GM23248 (cell line): ENCODE measurements around the gene SEC14L5. TPM values are rescaled to one million over a fixed set of nuclear protein-coding genes. Genes with fewer than 3 reads are reported as not detected.

ENCODE experiments used
- DNase-seq: peaks from one replicate; pipeline ENCODE4 v3.0.0-alpha.2; 2015
- H2AFZ ChIP-seq: fragments of 200-600 bp; sonication (generic); 2 replicates; pipeline ENCODE4 v1.6.1; 2016; ENCODE audit warnings: antibody characterized with exemption
- H3F3A ChIP-seq: fragments of 200-600 bp; sonication (generic); 2 replicates; pipeline ENCODE4 v1.6.1; 2016; ENCODE audit warnings: mild to moderate bottlenecking, antibody characterized with exemption, mixed run types; ENCODE audit not compliant: insufficient read depth
- H3K27ac ChIP-seq: fragments of 200-600 bp; sonication (generic); 2 replicates; pipeline ENCODE4 v1.5.1; 2016; ENCODE audit warnings: mild to moderate bottlenecking
- H3K27me3 ChIP-seq: fragments of 200-600 bp; sonication (generic); replicated peaks from 2 replicates; pipeline ENCODE4 v1.6.1; 2016; ENCODE audit warnings: mild to moderate bottlenecking; ENCODE audit not compliant: insufficient read depth
- H3K36me3 ChIP-seq: fragments of 200-600 bp; sonication (generic); 2 replicates; pipeline ENCODE4 v1.6.1; 2016; ENCODE audit warnings: low read depth, mild to moderate bottlenecking
- H3K4me1 ChIP-seq: fragments of 200-600 bp; sonication (generic); 2 replicates; pipeline ENCODE4 v1.6.1; 2016; ENCODE audit warnings: mild to moderate bottlenecking; ENCODE audit not compliant: insufficient read depth
- H3K4me2 ChIP-seq: fragments of 200-600 bp; sonication (generic); one replicate; pipeline ENCODE4 v1.6.1; 2016; ENCODE audit warnings: mild to moderate bottlenecking; ENCODE audit not compliant: unreplicated experiment
- H3K4me3 ChIP-seq: fragments of 200-600 bp; sonication (generic); 2 replicates; pipeline ENCODE4 v1.5.1; 2016; ENCODE audit warnings: mild to moderate bottlenecking
- H3K79me2 ChIP-seq: fragments of 200-600 bp; sonication (generic); 2 replicates; pipeline ENCODE4 v1.6.1; 2016; ENCODE audit warnings: mild to moderate bottlenecking; ENCODE audit not compliant: insufficient read depth
- H3K9ac ChIP-seq: fragments of 200-600 bp; sonication (generic); 2 replicates; pipeline ENCODE4 v1.6.1; 2016; ENCODE audit warnings: mild to moderate bottlenecking
- H3K9me2 ChIP-seq: fragments of 200-600 bp; sonication (generic); 2 replicates; pipeline ENCODE4 v1.6.1; 2016; ENCODE audit warnings: mixed run types, mild to moderate bottlenecking, moderate library complexity; ENCODE audit not compliant: insufficient read depth
- H3K9me3 ChIP-seq: fragments of 200-600 bp; sonication (generic); one replicate; pipeline ENCODE4 v1.6.1; 2017; ENCODE audit warnings: low read depth
- H4K20me1 ChIP-seq: fragments of 200-600 bp; sonication (generic); 2 replicates; pipeline ENCODE4 v1.6.0; 2016; ENCODE audit not compliant: insufficient read depth
- EZH2 ChIP-seq: fragments of 200-600 bp; sonication (generic); IDR thresholded peaks from 2 replicates; pipeline ENCODE4 v1.6.1; 2018; ENCODE audit warnings: antibody characterized with exemption, mild to moderate bottlenecking; ENCODE audit not compliant: insufficient read depth, poor library complexity, severe bottlenecking
- EZH2phosphoT487 ChIP-seq: fragments of 200-600 bp; sonication (generic); IDR thresholded peaks from 2 replicates; pipeline ENCODE4 v1.6.1; 2018; ENCODE audit warnings: antibody characterized with exemption, moderate library complexity, mild to moderate bottlenecking, low read depth; ENCODE audit not compliant: insufficient read depth
- WGBS, 2 experiments: methylation state at CpG; one replicate each; pipeline ENCODE4 v1.1.6; 2015 to 2017; ENCODE audit warnings: low lambda C conversion rate in 2 of 2, low coverage in 1 of 2; ENCODE audit errors: missing lambda C conversion rate in 2 of 2; 5-methylcytosine and 5-hydroxymethylcytosine counted together
- in situ Hi-C: fragments of 300-500 bp; cut with MboI; formaldehyde crosslinking; loops from 2 replicates; pipeline ENCODE4 v1.15.0; 2020
- polyA plus RNA-seq: library from polyadenylated mRNA; unstranded; fragments of >200 nt; fragmentation: Nextera tagmentation; extraction: Ambion mirVana; gene quantifications from 2 replicates; pipeline ENCODE4 v1.2.1, GENCODE V29; 2016
- total RNA-seq: library from RNA; depleted of rRNA; stranded (reverse); fragments of >200 nt; shearing (Covaris generic); gene quantifications from 2 replicates; pipeline ENCODE4 v1.2.3, GENCODE V29; 2014

The SEC14L5 gene
- total and polyA plus RNA-seq, 2 experiments from 2014 or later = not detected

DNA sequence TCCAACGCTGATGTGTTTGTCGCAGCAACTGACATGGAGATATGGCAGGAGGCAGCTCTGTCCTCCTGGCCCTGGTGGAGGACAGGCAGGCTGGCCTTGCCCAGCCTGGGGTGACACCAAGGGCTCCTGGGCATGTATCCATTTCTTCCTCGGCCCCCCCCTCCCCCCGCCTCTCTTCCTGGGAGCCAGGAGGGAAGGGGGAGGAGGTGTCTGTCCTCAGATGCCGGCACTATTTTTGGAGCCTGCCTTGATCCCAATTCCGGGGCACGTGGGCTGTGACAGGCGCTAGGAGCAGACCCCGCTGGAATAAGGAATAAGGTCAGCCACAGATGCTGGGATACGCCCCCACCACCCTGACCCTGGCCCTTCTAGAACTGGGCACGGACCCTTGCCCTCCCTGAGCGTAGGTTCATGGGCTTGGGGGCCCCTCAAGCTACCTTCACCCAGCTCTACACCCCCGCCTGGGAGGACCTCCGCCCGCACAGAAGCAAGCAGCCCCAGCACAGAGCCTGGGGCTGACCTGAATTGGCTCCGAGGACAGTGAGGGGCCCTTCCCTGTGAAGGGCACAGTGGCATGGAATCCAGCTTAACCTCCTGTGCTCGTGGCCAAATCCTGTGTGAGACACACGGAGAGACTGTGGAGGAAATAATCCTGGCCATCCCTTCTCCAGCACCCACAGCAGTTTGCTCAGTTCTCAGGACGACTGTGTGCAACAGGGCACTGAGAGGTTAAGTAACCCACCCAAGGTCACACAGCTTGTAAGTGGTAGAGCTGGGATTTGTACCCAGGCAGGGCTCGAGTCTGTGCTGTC, 24.1 kb downstream of the SEC14L5 start:
- WGBS, 2 experiments = 48 to 57% methylated on average over 18 to 20 of the region's 20 CpGs

DNA sequence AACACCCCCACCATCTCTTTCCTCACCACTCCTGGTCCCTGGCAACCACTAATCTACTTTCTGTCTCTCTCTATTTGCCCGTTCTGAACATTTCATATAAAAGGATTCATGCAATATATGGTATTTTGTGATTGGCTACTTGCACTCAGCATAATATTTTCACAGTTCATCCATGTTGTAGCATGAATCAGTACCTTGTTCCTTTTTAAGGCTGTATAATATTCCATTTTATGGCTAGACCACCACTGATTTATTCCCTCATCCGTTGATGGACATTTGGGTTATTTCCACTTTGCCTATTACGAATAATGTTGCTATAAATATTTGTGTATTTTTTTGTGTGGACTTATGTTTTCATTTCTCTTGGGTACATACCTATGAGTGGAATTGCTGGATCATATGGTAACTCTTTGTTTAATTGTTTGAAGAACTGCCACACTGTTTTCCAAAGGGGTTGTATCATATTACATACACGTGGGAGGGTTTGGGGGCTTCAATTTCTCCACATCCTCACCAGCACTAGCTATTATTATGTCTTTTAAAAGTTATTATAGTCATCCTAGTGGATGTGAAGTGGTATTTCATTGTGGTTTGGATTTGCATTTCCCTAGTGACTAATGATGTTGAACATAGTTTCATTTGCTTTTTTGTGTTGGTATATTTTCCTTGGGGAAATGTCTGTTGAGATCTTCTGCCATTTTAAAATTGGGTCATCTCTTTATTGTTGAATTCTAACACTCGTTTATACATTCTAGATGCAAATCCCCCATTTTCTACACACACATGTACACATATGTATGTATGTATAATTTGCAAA, 26.3 kb downstream of the SEC14L5 start:
- Histone ChIP-seq H3K27ac (no peak overlapping the region), H3K9me3 (no peaks in the 10 kb centered on the region), H3K4me2 (no peak overlapping the region), H3K4me3 (no peak overlapping the region), H3K36me3 (no peaks in the 10 kb centered on the region), H3K4me1 (no peaks in the 10 kb centered on the region), H3K27me3 (peaks cover 9% of the 10 kb centered on the region; the same call in 1 of the 2 replicates), H3K9me2 (no peaks in the 10 kb centered on the region), H3K9ac (no peak overlapping the region), H3K79me2 (no peaks in the 10 kb centered on the region), H4K20me1 (no peaks in the 10 kb centered on the region), H3F3A (no peaks in the 10 kb centered on the region), H2AFZ (no peak overlapping the region)
- in situ Hi-C loops = no loop called here
- TF ChIP-seq EZH2phosphoT487 (no peak), EZH2 (no peak)
- 49 to 52% methylated on average over 5 of the region's 5 CpGs for WGBS, 2 experiments
- DNase-seq = peak; percentile 9

More for the DNA sequence above, 24.1 kb downstream of the SEC14L5 start:
- no peak overlapping the region for H3K9ac ChIP-seq
- no peak overlapping the region for H3K4me2 ChIP-seq
- H3K27me3 ChIP-seq = no peaks in the 10 kb centered on the region
- H2AFZ ChIP-seq = no peak overlapping the region
- TF ChIP-seq EZH2 (no peak), EZH2phosphoT487 (no peak)
- H3F3A ChIP-seq = no peaks in the 10 kb centered on the region
- H3K4me3 ChIP-seq = no peak overlapping the region
- H4K20me1 ChIP-seq = no peaks in the 10 kb centered on the region
- no peaks in the 10 kb centered on the region for H3K9me3 ChIP-seq
- DNase-seq = no peak
- H3K9me2 ChIP-seq = no peaks in the 10 kb centered on the region
- in situ Hi-C loops = no loop called here
- no peak overlapping the region for H3K27ac ChIP-seq
- H3K36me3 ChIP-seq = no peaks in the 10 kb centered on the region
- H3K4me1 ChIP-seq = no peaks in the 10 kb centered on the region
- H3K79me2 ChIP-seq = no peaks in the 10 kb centered on the region

DNA sequence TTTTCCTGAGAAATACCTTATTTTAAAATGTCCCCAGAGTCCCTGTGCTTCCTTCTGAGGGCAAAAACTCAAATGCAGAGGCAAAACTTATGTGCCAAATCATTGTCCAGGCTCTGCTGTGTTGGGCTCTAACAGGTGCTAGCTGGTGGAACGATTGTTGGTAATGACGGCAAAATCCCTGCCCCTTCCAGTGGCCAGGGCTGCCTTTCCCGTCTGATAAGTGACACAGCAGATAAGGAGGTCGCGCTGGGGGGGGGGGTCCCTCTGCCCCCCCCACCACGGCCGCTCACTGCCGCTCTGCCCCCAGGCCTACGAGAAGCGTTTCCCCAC, 29.1 kb downstream of the SEC14L5 start:
- Histone ChIP-seq H3K4me1 (no peaks in the 10 kb centered on the region), H2AFZ (no peak overlapping the region)

DNA sequence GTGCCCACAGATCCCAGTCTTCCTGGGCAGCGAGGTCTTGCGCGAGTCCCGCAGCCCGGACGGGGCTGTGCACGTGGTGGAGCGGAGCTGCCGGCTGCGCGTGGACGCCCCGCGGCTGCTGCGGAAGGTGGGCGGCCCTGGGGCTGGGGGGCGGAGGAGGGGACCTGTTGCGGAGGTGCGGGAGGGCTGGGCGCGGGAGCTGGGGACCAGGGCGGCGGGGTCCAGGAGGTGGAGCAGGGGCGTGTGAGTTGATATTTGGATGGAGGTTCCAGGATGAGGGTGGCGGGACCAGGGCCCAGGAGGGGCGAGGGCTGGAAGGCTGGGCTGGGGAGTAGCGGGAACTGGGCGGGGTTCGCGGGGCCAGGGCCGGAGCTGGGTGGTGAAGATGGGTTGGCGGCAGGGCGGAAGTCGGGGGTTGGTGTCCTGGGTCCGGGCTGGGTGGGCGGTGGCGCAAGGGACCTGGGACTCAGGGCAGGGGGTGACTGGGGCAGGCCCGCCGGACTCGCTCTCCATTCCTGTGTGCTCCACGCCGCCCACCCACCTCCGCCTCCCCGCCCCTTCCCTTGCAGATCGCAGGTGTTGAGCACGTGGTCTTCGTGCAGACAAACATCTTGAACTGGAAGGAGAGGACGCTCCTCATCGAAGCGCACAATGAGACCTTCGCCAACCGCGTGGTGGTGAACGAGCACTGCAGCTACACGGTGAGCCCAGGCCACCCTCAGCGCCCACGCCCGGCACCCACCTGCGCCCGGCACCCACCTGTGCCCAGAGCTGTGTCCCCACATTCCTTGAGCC, 29.6 kb downstream of the SEC14L5 start:
- H3K27me3 ChIP-seq = peaks cover 9% of the 10 kb centered on the region; the same call in 1 of the 2 replicates
- WGBS, 2 experiments = 16 to 26% methylated on average over 21 to 56 of the region's 60 CpGs
- no peak overlapping the region for H3K4me3 ChIP-seq
- no peaks in the 10 kb centered on the region for H3K9me2 ChIP-seq
- H3K4me1 ChIP-seq = no peaks in the 10 kb centered on the region
- no peak overlapping the region for H2AFZ ChIP-seq
- H3K36me3 ChIP-seq = no peaks in the 10 kb centered on the region
- no peak overlapping the region for H3K27ac ChIP-seq
- no peaks in the 10 kb centered on the region for H3K79me2 ChIP-seq
- in situ Hi-C loops = no loop called here
- TF ChIP-seq EZH2phosphoT487 (no peak), EZH2 (no peak)
- DNase-seq = no peak
- no peaks in the 10 kb centered on the region for H3F3A ChIP-seq
- no peak overlapping the region for H3K9ac ChIP-seq
- H3K9me3 ChIP-seq = no peaks in the 10 kb centered on the region
- H4K20me1 ChIP-seq = no peaks in the 10 kb centered on the region
- H3K4me2 ChIP-seq = no peak overlapping the region

More for the DNA sequence above, 29.1 kb downstream of the SEC14L5 start:
- no peak for TF ChIP-seq EZH2
- TF ChIP-seq EZH2phosphoT487 = no peak
- no peaks in the 10 kb centered on the region for H4K20me1 ChIP-seq
- no peaks in the 10 kb centered on the region for H3K36me3 ChIP-seq
- H3K9me3 ChIP-seq = no peaks in the 10 kb centered on the region
- no peak overlapping the region for H3K27ac ChIP-seq
- WGBS, 2 experiments = 3 to 5% methylated on average over 9 to 10 of the region's 10 CpGs
- H3F3A ChIP-seq = no peaks in the 10 kb centered on the region
- no peaks in the 10 kb centered on the region for H3K79me2 ChIP-seq
- no peak overlapping the region for H3K4me2 ChIP-seq
- no peaks in the 10 kb centered on the region for H3K9me2 ChIP-seq
- H3K4me3 ChIP-seq = no peak overlapping the region
- no peak overlapping the region for H3K9ac ChIP-seq
- in situ Hi-C loops = no loop called here
- no peak for DNase-seq
- peaks cover 9% of the 10 kb centered on the region; the same call in 1 of the 2 replicates for H3K27me3 ChIP-seq
